GM19240 (cell line): ENCODE measurements around the gene SPSB4.
"Not testable (repeated sequence)": the region's sequence is repeated elsewhere in the genome, so short reads cannot be mapped to it uniquely, and the experiment has no call there.

Experiments
- DNase-seq: peaks from one replicate; pipeline ENCODE4 v3.0.0; 2011; ENCODE audit warnings: low spot score; ENCODE audit not compliant: insufficient read length

Gene SPSB4

GRCh38 chr3:141050576-141051442, at the start of gene SPSB4:
TSS of gene SPSB4 (plus strand) at chr3:141051347. CDS start at chr3:141066105, 14,758 bp downstream.
- no peak for DNase-seq

- no peak for DNase-seq
Measured at GRCh38 chr3:141006344-141006743, 44.8 kb upstream of the SPSB4 start.

GRCh38 chr3:141009496-141009895, 41.7 kb upstream of the SPSB4 start:
- no peak for DNase-seq

- peak; percentile 35 for DNase-seq
Measured at GRCh38 chr3:141011232-141011996, 39.7 kb upstream of the SPSB4 start.

GRCh38 chr3:141011997-141012262, 39.2 kb upstream of the SPSB4 start:
- DNase-seq: no peak

GRCh38 chr3:141012571-141012970, 38.6 kb upstream of the SPSB4 start:
- no peak for DNase-seq

GRCh38 chr3:141015481-141015880, 35.7 kb upstream of the SPSB4 start:
- DNase-seq: no peak

GRCh38 chr3:141017366-141018322, 33.5 kb upstream of the SPSB4 start:
- not testable (repeated sequence) for DNase-seq

- no peak for DNase-seq
Measured at GRCh38 chr3:141019244-141019643, 31.9 kb upstream of the SPSB4 start.

- DNase-seq: no peak
Measured at GRCh38 chr3:141020143-141020830, 30.9 kb upstream of the SPSB4 start.

GRCh38 chr3:141021261-141021660, 29.9 kb upstream of the SPSB4 start:
- DNase-seq: no peak

- no peak for DNase-seq
Measured at GRCh38 chr3:141030296-141030695, 20.9 kb upstream of the SPSB4 start.

- DNase-seq: no peak
Measured at GRCh38 chr3:141039589-141039988, 11.6 kb upstream of the SPSB4 start.

GRCh38 chr3:141044695-141045641, 6.2 kb upstream of the SPSB4 start:
- no peak for DNase-seq

GRCh38 chr3:141045849-141046248, 5.3 kb upstream of the SPSB4 start:
- no peak for DNase-seq

GRCh38 chr3:141047168-141047567, 4.0 kb upstream of the SPSB4 start:
- DNase-seq: no peak

GRCh38 chr3:141049681-141050080, 1.5 kb upstream of the SPSB4 start:
- DNase-seq: no peak

- no peak for DNase-seq
Measured at GRCh38 chr3:141051443-141052200, 475 bp downstream of the SPSB4 start.
